Ishikawa (cell line): ENCODE results near the gene SEMA6C.

Source experiments
- CEBPB ChIP-seq: IDR thresholded peaks from 2 replicates; pipeline ENCODE4 v1.6.1; 2012
- CREB1 ChIP-seq: IDR thresholded peaks from 2 replicates; pipeline ENCODE4 v1.6.1; 2012; ENCODE audit warnings: low read depth
- EGR1 ChIP-seq: IDR thresholded peaks from 2 replicates; pipeline ENCODE4 v1.6.1; 2012
- EP300 ChIP-seq: IDR thresholded peaks from 2 replicates; pipeline ENCODE4 v1.6.1; 2012; ENCODE audit warnings: borderline replicate concordance
- FOXM1 ChIP-seq: IDR thresholded peaks from 2 replicates; pipeline ENCODE4 v1.6.1; 2012; ENCODE audit warnings: low read depth, borderline replicate concordance
- NFIC ChIP-seq: IDR thresholded peaks from 2 replicates; pipeline ENCODE4 v1.6.1; 2012
- RAD21 ChIP-seq: IDR thresholded peaks from 2 replicates; pipeline ENCODE4 v1.6.1; 2012; ENCODE audit warnings: low read depth
- REST ChIP-seq: IDR thresholded peaks from 2 replicates; pipeline ENCODE4 v1.6.1; 2012; ENCODE audit warnings: low read depth, mild to moderate bottlenecking
- TAF1 ChIP-seq: IDR thresholded peaks from 2 replicates; pipeline ENCODE4 v1.6.1; 2012; ENCODE audit warnings: low read depth, mild to moderate bottlenecking
- TCF12 ChIP-seq: IDR thresholded peaks from 2 replicates; pipeline ENCODE4 v1.6.1; 2012; ENCODE audit warnings: low read depth
- TEAD4 ChIP-seq: IDR thresholded peaks from 2 replicates; pipeline ENCODE4 v1.6.1; 2012
- USF1 ChIP-seq: IDR thresholded peaks from 2 replicates; pipeline ENCODE4 v1.6.1; 2012
- YY1 ChIP-seq: IDR thresholded peaks from 2 replicates; pipeline ENCODE4 v1.6.1; 2012; ENCODE audit warnings: low read depth
- ZBTB7A ChIP-seq: IDR thresholded peaks from 2 replicates; pipeline ENCODE4 v1.6.1; 2012; ENCODE audit warnings: low read depth
- TF ChIP-seq, protein P1 (sequence below): IDR thresholded peaks from 2 replicates; pipeline ENCODE4 v1.6.1; 2012

The SEMA6C gene

DNA sequence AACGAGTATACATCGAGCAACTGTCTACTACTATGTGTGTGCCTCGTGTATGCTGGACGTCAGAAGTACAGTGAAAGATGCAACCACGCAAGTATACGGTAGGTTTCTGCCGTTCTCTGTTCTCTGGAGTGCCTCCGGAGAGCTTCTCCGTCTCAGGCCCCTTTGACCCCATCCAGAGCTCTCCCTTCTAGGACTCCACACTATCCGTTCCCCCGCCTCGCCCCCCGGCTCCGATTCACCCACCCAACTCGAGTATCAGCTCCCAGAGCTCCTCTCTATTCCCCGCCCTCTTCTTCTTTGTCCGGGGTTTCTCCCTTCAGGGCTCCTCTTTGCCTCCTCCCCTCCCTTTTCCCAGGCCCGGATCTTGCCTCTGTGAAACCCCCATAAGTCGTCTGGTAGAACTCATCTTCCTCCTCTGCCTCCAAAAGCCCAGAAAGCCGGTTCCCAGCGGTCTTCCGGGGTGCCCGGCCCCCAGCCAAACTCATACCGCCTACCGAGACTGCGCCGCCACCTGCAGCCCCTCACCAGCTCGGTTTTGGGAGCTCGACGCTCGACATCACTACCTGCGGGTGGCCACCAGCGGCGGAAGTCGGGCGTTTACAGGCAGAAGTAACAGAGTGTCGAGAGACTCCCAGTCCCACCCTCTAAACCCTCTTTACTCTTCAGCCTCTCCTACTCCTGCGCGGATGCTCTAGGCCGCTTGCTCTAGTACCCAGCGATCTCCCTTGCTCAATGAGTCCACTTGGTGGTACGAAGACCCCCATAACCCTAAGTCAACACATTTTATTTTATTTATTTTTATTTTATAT is 43.4 kb upstream of the SEMA6C start, which contains the start of gene VPS72:
TSS of gene VPS72 (minus strand) at position 561 of the 809 bp plus-strand sequence. CDS start at position 485, 76 bp downstream.
- TF ChIP-seq TEAD4 = peak; percentile 35; the same call in 1 of the 2 replicates
- TF ChIP-seq USF1 = 0 out of 2 replicates have a peak, but pooled peaks have one; percentile 31
- TF ChIP-seq CEBPB = no peak
- TF ChIP-seq EP300 = peak; percentile 34; the same call in 1 of the 2 replicates
- peak; percentile 77 for TF ChIP-seq TCF12
- peak; percentile 86 for TF ChIP-seq YY1
- peak; percentile 84 for TF ChIP-seq ZBTB7A
- no peak for TF ChIP-seq FOXM1
- TF ChIP-seq EGR1 = no peak
- peak; percentile 91; the same call in 1 of the 2 replicates for TF ChIP-seq TAF1
- TF ChIP-seq, protein P1, sequence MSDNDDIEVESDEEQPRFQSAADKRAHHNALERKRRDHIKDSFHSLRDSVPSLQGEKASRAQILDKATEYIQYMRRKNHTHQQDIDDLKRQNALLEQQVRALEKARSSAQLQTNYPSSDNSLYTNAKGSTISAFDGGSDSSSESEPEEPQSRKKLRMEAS = peak; percentile 70
- TF ChIP-seq REST = no peak
- TF ChIP-seq CREB1 = no peak
- peak; percentile 52 for TF ChIP-seq NFIC
- no peak; the same call in 1 of the 2 replicates for TF ChIP-seq RAD21

DNA sequence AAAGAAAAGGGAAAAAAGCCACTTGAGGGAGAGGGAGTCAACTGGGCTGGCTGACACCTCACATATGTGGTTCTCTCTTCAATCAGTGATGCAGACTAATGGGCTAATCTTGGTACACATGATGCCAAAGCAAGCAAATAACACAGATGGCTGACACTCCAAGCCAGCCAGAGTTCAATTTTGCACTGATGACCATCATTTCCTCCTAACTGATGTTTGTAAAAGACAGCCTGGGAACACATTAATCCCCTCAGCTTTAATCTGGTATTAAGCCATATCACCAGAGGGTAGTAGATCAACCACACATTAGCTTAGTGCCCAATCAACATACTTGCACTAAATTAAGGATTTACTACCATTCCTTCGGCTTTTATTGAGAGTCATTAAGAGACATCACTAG is 40.8 kb upstream of the SEMA6C start:
- TF ChIP-seq EP300 (no peak), TEAD4 (no peak), NFIC (no peak), RAD21 (no peak), CEBPB (no peak), CREB1 (no peak), EGR1 (no peak), REST (no peak), YY1 (no peak), TCF12 (no peak), USF1 (no peak), FOXM1 (no peak), TAF1 (no peak), ZBTB7A (no peak)
- TF ChIP-seq, protein P1 = no peak

- no peak for TF ChIP-seq CEBPB
- TF ChIP-seq REST = no peak
- no peak for TF ChIP-seq EP300
- TF ChIP-seq USF1 = no peak
- no peak for TF ChIP-seq TEAD4
- no peak for TF ChIP-seq EGR1
- no peak for TF ChIP-seq YY1
These were observed 37.8 kb upstream of the SEMA6C start for GRCh38 chr1:151184211-151184610.
